Skeletal muscle satellite cell (primary cell): Measurements from ENCODE around the gene ARPC4.

Experiments used
- H3K27me3 ChIP-seq: 2 replicates; pipeline ENCODE4 v1.7.0; 2013; ENCODE audit warnings: low read length; ENCODE audit not compliant: control insufficient read depth, insufficient read depth
- H3K36me3 ChIP-seq: 2 replicates; pipeline ENCODE4 v1.7.0; 2013; ENCODE audit warnings: mild to moderate bottlenecking, control low read depth, low read length; ENCODE audit not compliant: insufficient read depth
- H3K4me1 ChIP-seq: 2 replicates; pipeline ENCODE4 v1.7.0; 2013; ENCODE audit warnings: low read length; ENCODE audit not compliant: control insufficient read depth, insufficient read depth
- H3K4me2 ChIP-seq: 2 replicates; pipeline ENCODE4 v1.7.0; 2013; ENCODE audit warnings: mild to moderate bottlenecking, low read length
- H3K4me3 ChIP-seq: 2 replicates; pipeline ENCODE4 v1.7.0; 2013; ENCODE audit warnings: low read length
- H3K9ac ChIP-seq: 2 replicates; pipeline ENCODE4 v1.7.0; 2013; ENCODE audit warnings: mild to moderate bottlenecking, low read depth, low read length, moderate library complexity
- H3K9me3 ChIP-seq: replicated peaks from 2 replicates; pipeline ENCODE4 v1.7.0; 2013; ENCODE audit warnings: mild to moderate bottlenecking, control low read depth, low read length

Gene ARPC4

DNA sequence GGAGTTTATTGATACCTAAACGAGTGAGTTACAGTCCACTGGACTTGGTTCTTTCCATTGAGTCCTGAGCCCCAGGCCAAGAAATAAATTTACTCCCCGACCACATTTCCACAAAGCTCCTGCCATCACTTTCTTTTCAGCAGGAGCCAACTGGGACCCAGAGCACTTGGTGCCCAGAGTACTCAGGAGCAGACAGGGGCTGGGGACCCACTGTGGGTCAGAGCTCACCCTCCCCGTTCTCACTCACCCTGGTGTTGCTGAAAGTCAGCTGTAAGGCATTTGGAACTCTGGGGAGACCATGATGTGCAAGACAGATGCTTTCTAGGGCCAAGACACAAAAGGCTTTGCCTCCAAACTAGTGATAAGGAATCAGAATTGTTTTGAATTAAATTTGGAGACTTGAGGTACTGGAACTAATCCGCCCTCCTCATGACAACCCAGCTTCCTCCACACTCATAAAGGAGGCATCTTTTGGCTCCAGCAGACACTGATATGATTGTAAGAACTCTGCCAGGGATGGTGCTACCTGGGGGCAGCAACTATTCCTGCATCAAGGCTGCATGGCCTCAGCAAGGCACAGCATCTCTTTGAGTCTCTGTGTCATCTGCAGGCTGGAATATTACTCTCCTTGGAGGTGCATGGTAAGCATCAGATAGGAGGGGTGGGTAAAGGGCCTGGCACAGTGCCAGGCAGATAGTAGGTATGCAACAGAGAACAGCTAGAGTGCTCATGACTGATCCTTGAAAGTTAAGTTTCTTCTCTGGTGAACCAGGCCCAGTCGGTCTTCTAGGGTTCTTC is 15.8 kb upstream of the ARPC4 start:
- H3K9me3 ChIP-seq: no peaks in the 10 kb centered on the region
- no peak overlapping the region for H3K4me2 ChIP-seq
- no peaks in the 10 kb centered on the region for H3K27me3 ChIP-seq
- peaks cover 13% of the 10 kb centered on the region for H3K36me3 ChIP-seq
- H3K9ac ChIP-seq: no peak overlapping the region
- peaks cover 18% of the 10 kb centered on the region for H3K4me1 ChIP-seq
- no peak overlapping the region for H3K4me3 ChIP-seq

DNA sequence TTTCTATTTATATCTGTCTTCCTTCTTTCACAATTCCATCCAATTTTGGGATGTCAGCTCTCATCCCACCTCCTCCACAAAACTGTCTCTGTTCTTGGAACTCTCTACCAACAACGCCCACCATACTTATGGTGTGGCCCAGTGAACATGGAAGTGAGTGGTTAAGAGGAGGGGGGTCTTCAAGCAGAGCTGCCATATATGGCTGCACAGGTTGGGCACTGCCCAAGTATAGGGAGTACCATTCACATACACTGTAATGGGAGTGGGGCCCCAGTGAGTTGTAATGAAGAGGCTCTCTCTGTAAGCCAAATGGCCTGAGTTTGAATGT is 15.2 kb upstream of the ARPC4 start:
- Histone ChIP-seq H3K36me3 (peaks cover 13% of the 10 kb centered on the region), H3K9me3 (no peaks in the 10 kb centered on the region), H3K4me2 (peak overlapping the region; percentile 17), H3K9ac (no peak overlapping the region), H3K4me1 (peaks cover 18% of the 10 kb centered on the region), H3K4me3 (no peak overlapping the region), H3K27me3 (no peaks in the 10 kb centered on the region)

DNA sequence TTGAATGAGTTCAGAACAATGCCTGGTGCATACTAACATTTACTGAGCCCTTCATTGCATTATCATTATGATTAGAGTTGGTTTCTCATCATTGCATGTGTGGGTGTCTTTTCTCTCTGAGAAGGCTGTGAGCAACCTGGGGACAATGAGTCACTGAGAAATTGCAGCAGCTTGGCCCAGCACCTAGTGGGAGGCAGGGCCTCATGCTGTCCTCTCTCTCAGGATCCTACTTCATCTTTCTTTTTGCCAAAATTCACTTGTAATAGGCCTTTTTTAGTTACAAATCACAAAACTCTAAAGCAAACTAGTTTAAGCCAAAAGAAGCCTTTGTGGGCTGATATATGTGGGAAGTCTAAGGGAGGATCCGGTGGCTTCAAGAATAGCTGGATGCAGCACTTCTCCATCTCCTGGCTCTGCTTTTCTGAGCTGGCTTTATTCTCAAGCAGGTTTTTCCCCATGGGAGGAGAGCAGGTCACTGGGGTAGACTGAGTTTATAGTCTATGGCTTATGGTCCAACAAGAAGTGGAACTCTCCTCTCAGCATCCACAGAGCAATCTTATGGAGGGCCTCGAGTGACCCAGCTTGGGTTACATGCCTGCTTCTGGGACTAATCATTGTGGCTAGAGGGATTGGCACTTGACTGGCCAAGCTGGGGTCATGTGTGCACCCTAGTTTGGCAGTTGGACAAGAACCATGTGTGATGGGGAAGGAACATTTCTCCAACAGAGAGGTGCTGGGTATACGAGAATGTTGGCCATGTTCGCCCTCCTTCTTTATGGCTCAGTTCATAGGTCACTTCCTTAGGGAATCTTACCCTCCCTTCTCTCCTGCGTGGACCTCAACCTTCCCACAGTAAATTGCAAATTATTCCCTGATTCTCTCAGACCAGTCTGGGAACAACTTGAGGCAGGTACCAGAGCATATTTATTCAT is 14.5 kb upstream of the ARPC4 start:
- H3K9me3 ChIP-seq: no peaks in the 10 kb centered on the region
- H3K4me3 ChIP-seq: no peak overlapping the region
- H3K36me3 ChIP-seq: peaks cover 13% of the 10 kb centered on the region
- H3K4me1 ChIP-seq: peaks cover 18% of the 10 kb centered on the region
- H3K9ac ChIP-seq: no peak overlapping the region
- no peaks in the 10 kb centered on the region for H3K27me3 ChIP-seq
- peak overlapping the region; percentile 27 for H3K4me2 ChIP-seq

DNA sequence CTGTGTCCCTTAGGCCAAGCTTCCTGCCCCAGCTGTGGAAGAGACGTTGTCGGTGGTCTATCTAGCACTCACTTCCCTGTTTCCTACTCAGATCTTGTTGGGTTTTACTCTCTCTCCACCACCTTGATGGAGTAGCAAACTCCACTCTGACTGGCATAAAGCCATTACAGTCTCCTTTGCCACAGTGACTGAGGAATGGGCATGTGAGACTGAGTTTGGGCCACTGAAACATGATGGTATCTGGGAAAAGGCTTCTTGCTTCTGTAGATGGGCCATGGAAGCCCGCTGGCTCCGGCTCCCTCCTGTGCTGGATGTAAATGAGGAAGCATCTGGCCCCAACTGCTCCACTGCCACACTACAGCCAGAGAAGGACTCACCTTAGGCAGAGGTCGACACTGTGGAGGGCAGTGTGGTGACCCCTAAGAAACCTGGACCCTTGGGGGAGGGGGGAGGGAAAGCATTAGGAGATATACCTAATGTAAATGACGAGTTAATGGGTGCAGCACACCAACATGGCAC is 13.7 kb upstream of the ARPC4 start:
- no peak overlapping the region for H3K4me2 ChIP-seq
- H3K27me3 ChIP-seq: no peaks in the 10 kb centered on the region
- H3K36me3 ChIP-seq: peaks cover 19% of the 10 kb centered on the region
- no peak overlapping the region for H3K9ac ChIP-seq
- H3K4me1 ChIP-seq: peaks cover 18% of the 10 kb centered on the region
- H3K4me3 ChIP-seq: no peak overlapping the region
- H3K9me3 ChIP-seq: no peaks in the 10 kb centered on the region

DNA sequence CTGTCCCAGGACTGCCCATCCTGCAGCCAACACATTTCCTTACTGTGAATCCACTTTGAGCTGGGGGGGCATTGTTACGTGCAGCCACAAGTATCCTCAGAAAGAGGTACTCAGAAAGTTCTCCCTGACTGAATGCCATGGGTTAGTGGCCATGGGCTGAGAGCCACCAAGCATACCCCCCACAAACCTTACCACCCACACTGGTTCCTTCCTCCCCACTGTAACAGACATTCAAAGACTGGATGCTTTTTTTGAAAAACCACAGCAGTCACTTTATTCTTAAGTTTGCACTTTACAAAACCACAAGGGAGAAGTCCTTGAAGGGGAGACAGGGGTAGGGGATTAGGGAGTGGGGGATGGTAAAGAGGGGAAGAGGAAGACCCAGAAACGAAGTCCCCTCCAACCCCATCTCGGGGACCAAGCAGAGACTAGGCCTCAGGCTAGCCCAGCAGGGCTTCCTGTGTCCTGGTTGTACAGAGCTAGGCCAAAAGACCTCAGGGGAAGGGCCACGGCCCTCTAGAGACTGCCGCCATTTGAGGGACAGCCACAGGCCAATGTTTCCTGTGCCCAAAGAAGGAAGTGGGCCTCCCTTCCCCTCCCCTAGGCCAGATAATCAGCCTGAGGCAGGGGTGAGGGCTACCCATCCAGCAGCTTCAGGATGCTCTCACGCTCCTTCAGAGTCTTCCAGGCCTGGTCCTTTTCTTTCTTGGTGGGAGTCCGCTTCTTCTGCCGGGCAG is 13.0 kb upstream of the ARPC4 start:
- peaks cover 22% of the 10 kb centered on the region for H3K36me3 ChIP-seq
- peaks cover 18% of the 10 kb centered on the region for H3K4me1 ChIP-seq
- no peak overlapping the region for H3K9ac ChIP-seq
- H3K27me3 ChIP-seq: no peaks in the 10 kb centered on the region
- no peak overlapping the region for H3K4me3 ChIP-seq
- no peak overlapping the region for H3K4me2 ChIP-seq
- no peaks in the 10 kb centered on the region for H3K9me3 ChIP-seq

DNA sequence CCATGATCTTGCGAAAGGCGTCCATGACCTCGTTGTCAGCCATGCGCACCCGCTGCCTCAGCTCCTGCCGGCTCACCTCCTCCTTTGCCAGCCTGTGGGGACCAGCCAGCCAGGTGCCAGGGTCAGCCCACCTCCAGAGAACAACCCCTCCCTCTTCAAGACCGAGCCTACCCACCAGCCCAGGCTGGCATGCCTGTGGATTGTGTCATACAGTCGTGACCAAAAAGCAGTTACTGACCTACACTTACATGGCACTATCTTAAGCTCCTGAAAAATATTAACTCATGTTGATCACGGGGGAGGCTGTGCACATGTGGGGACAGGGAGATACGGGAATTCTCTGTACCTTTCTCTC is 12.4 kb upstream of the ARPC4 start:
- Histone ChIP-seq H3K9me3 (no peaks in the 10 kb centered on the region), H3K4me3 (no peak overlapping the region), H3K4me1 (peaks cover 18% of the 10 kb centered on the region), H3K4me2 (no peak overlapping the region), H3K9ac (no peak overlapping the region), H3K36me3 (peaks cover 27% of the 10 kb centered on the region), H3K27me3 (no peaks in the 10 kb centered on the region)

DNA sequence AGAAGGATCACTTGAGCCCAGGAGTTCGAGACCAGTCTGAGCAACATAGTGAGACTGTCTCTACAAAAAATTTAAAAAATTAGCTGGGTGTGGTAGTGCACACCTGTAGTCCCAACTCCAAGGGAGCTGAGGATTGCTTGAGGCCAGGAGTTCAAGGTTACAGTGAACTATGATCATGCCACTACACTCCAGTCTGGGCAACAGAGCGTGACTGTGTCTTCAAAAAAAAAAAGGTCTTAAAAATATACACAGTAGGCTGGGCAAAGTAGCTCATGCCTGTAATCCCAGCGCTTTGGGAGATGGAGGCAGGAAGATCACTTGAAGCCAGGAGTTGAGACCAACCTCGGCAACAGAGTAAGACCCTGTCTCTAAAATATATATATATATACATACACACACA is 12.0 kb upstream of the ARPC4 start:
- H3K9me3 ChIP-seq: no peaks in the 10 kb centered on the region
- H3K9ac ChIP-seq: no peak overlapping the region
- H3K36me3 ChIP-seq: peaks cover 31% of the 10 kb centered on the region
- H3K27me3 ChIP-seq: no peaks in the 10 kb centered on the region
- H3K4me1 ChIP-seq: peaks cover 18% of the 10 kb centered on the region
- no peak overlapping the region for H3K4me3 ChIP-seq
- H3K4me2 ChIP-seq: no peak overlapping the region

DNA sequence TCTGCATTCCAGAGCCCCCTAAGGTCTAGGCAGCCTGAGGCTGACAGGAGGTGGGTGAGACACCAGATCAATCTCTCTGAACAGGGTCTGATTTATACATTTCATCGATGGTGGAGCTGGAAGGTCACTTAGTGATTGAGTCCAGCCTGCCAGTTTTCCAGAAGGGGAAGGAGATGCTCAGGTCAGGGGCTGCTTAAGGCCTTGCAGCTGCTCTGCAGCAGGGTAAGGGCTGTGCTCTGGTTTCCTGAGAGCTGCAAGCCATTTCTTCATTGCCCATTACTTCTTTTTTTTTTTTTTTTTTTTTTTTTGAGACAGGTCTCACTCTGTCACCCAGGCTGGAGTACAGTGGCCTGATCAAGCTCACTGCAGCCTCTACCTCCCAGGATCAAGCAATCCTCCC is 11.3 kb upstream of the ARPC4 start:
- Histone ChIP-seq H3K36me3 (peaks cover 36% of the 10 kb centered on the region), H3K4me3 (no peak overlapping the region), H3K9ac (no peak overlapping the region), H3K27me3 (no peaks in the 10 kb centered on the region), H3K4me1 (peaks cover 18% of the 10 kb centered on the region), H3K9me3 (no peaks in the 10 kb centered on the region), H3K4me2 (no peak overlapping the region)

DNA sequence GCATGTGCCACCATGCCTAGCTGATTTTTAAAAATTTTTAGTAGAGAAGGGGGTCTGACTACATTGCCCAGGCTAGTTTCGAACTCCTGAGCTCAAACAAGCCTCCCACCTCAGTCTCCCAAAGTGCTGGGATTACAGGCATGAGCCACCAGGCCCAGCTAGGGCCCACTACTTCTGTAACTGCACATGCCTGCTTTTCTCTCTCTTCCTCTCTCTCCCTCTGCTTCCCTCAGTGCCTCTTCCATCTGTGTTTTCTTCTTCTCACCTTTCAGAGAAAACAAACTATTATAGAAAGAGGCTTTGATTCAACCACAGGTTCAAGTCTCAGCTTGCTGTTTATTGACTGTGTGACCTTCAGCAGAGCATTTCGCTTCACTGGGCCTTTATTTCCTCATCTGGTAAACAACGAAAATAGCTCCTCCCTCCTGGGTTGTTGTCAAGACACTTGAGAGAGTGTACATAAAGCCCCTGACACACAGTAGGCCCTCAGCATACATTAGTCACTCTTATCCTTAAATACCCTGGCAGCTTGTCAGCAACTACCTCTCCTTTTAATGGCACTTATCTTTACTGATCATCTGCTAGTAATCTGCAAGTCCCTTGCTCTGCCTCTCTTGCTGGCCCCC is 10.8 kb upstream of the ARPC4 start:
- Histone ChIP-seq H3K27me3 (no peaks in the 10 kb centered on the region), H3K4me3 (no peak overlapping the region), H3K4me1 (peaks cover 18% of the 10 kb centered on the region), H3K36me3 (peaks cover 41% of the 10 kb centered on the region), H3K9me3 (no peaks in the 10 kb centered on the region), H3K9ac (no peak overlapping the region), H3K4me2 (no peak overlapping the region)

DNA sequence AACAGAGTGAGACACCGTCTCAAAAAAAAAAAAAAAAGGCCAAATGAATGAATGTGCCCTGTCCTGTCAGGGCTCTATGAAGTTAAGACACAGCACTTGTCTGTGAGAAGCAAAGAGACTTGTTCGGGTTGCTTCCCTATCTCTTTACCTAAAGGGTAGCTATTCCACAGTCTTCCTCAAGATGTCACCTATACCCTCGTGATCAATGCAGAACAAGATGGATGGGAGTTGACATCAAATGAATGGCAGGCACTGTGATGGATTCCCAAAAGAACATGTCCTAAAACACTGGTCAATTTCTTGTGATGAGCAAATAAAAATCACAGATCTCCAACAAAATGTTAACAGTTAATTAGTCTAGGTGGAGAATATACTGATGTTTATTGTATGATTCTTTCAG is 10.1 kb upstream of the ARPC4 start:
- Histone ChIP-seq H3K4me2 (no peak overlapping the region), H3K9ac (no peak overlapping the region), H3K27me3 (no peaks in the 10 kb centered on the region), H3K4me1 (peaks cover 14% of the 10 kb centered on the region), H3K9me3 (no peaks in the 10 kb centered on the region), H3K36me3 (peaks cover 48% of the 10 kb centered on the region), H3K4me3 (no peak overlapping the region)

DNA sequence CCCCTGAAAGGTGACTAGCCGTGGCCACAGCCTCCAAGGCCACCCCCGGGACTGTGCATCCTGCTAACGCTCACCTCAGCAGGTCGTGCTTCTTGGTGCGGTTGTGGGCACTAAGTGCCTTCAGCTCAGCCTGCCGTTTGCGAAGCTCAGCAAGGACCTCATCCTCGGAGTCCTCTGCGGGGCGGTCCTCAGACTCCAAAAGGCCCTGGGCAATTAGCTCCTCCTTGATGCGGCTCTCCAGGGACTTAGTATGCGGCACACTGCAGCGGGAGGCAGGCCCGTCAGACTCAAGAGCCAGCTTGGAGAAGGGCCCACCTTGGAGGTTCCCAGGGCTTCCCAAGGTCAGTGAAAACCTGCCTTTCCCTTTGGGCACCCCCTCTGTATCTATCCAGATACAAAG is 8.9 kb upstream of the ARPC4 start:
- no peaks in the 10 kb centered on the region for H3K9me3 ChIP-seq
- H3K4me2 ChIP-seq: no peak overlapping the region
- peaks cover 2% of the 10 kb centered on the region for H3K4me1 ChIP-seq
- H3K27me3 ChIP-seq: no peaks in the 10 kb centered on the region
- H3K36me3 ChIP-seq: peaks cover 50% of the 10 kb centered on the region
- H3K9ac ChIP-seq: no peak overlapping the region
- H3K4me3 ChIP-seq: no peak overlapping the region
